ENCODE results near the gene ZMYND15.
A peak's percentile ranks its signal among the peaks of the same experiment; 100 is the strongest.
"Not testable (repeated sequence)": the region's sequence is repeated elsewhere in the genome, so short reads cannot be mapped to it uniquely, and the experiment has no call there.

Gene ZMYND15, protein sequence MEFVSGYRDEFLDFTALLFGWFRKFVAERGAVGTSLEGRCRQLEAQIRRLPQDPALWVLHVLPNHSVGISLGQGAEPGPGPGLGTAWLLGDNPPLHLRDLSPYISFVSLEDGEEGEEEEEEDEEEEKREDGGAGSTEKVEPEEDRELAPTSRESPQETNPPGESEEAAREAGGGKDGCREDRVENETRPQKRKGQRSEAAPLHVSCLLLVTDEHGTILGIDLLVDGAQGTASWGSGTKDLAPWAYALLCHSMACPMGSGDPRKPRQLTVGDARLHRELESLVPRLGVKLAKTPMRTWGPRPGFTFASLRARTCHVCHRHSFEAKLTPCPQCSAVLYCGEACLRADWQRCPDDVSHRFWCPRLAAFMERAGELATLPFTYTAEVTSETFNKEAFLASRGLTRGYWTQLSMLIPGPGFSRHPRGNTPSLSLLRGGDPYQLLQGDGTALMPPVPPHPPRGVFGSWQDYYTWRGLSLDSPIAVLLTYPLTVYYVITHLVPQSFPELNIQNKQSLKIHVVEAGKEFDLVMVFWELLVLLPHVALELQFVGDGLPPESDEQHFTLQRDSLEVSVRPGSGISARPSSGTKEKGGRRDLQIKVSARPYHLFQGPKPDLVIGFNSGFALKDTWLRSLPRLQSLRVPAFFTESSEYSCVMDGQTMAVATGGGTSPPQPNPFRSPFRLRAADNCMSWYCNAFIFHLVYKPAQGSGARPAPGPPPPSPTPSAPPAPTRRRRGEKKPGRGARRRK

DNA sequence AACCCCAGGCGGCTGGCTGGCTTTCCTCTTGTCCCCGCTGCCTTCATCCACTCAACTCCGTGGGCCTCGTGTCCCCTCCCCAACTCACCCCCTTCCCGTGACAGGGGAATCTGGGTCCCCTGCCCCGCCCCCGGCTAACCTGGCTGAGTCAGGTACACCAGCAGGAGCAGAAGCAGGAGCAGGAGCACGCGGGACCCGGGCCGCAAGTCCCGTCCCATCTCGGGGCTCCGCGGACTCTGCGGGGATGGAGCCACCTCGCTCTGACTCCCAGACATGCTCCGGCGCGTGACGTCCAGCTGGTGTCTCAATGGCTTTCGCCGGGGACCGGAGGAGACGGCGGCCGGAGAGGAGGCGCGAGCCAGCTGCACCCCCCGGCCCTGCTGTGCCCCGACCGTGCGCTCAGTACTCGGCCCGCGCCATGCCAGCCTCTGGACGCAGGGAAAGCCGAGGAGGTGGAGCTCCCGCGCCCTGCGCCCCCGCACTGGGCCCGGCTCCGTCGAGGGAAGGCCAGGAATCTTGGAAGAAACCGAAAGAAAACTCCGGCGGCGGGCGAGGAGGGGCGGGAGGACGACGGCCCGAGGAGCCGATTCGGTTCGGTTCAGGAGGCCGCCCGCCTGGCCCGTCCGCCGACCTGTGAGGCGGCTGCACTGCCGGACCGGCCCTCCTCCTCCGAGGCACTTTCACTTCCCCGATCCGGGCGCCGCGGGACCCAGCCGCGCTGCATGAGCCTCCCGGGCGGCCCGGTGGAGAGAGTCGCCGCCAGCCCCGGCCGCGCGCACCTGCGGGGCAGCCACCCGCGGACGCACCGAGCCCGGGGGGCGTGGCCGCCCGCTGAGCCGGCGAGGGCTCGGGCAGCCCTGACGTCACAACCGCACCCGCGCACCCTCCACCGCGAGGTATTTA is at the start of gene ZMYND15, which contains the start of gene CXCL16:
Gene ZMYND15 (plus strand): TSS at position 712 of the 903 bp plus-strand sequence. CDS start 716 bp downstream, outside the sequence.
Gene CXCL16 (minus strand): TSS at position 807 of the 903 bp plus-strand sequence. CDS start 589 bp downstream, at position 218.
- peak; percentile 59 for DNase-seq

DNA sequence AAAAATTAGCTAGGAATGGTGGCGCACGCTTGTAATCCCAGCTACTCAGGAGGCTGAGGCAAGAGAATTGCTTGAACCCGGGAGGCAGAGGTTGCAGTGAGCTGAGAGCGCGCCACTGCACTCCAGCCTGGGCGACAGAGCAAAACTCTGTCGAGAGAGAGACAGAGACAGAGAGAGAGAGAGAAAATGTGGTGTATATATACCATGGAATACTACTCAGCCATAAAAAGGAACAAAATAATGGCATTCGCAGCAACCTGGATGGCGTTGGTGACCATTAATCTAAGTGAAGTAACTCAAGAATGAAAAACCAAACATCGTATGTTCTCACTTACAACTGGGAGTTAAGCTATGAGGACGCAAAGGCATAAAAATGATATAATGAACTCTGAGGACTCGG is 49.8 kb upstream of the ZMYND15 start:
- DNase-seq, result not testable (repeated sequence)

DNA sequence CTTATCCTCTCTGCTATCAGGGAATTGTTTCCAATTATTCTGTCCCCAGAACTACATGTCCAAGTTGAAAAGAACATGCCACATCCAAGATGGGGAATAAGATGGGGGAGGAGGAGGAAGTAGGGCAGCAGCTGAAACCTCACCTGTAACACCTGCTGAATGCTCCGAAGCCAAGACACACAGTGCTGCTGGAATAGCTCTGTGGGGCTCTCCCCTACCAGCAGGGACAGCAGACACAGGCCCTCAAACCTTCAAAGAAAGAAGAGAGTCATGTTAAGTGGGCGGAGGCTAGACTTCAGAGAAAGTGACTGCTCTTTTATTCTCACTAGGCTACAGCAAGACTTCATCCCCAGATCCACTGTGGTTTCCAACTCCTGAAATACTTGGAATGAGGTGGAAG is 48.9 kb upstream of the ZMYND15 start:
- DNase-seq, result no peak

- DNase-seq, result no peak
Measured at GRCh38 chr17:4691686-4692085, 47.9 kb upstream of the ZMYND15 start.

GRCh38 chr17:4693416-4693815 is 46.2 kb upstream of the ZMYND15 start:
- no peak for DNase-seq

DNA sequence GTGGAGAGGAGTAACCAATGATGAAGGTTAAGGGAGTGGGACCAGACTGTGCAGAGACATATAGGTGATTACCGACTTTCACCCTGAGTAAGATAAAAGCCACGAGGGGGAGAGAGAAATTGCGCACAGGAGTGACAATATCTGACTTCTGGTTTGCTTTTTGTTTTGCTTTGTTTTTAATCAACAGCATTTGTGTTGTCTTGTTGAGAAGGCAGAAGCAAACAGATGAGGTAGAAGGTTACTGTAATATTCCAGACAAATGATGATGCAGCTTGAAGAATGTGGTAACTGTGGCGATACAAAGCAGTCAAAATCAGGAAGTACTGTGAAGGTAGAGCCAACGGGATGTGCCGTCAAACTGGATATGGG is 43.2 kb upstream of the ZMYND15 start:
- DNase-seq, result no peak

GRCh38 chr17:4699401-4700056 is 40.1 kb upstream of the ZMYND15 start:
- DNase-seq, result not testable (repeated sequence)

GRCh38 chr17:4701116-4701515 is 38.5 kb upstream of the ZMYND15 start:
- DNase-seq, result no peak

- DNase-seq, result no peak
Measured at GRCh38 chr17:4703330-4703691, 36.3 kb upstream of the ZMYND15 start.

DNA sequence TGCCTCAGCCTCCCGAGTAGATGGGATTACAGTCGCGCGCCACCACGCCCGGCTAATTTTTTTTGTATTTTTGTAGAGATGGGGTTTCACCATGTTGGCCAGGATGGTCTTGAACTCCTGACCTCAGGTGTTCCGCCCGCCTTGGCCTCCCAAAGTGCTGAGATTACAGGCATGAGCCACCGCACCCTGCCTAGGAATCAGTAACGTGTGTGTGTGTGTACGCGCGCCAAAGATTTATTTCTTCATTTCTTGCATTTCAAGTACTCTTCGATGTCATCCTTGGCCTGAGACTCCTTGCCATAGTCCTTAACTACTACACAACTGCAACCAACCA is 35.1 kb upstream of the ZMYND15 start:
- not testable (repeated sequence) for DNase-seq

DNA sequence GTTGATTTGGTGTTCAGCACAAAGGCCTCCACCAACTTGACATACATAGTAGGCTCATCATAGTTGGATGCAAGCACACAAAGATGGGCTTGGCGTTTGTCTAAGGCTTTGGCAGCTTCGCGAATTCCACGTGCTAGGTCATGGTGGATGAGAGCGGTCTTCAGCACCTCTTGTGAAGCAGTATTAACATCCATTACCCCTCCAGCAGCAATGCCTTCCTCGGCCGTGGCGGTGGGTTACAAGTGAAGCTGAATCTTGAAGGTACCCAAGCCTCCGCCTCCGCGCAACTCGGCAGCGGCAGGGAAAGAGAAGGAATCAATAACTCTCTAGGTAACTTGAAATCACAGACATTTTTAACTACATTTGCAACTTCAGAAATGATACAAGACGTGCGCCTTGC is 34.6 kb upstream of the ZMYND15 start:
- no peak for DNase-seq

DNA sequence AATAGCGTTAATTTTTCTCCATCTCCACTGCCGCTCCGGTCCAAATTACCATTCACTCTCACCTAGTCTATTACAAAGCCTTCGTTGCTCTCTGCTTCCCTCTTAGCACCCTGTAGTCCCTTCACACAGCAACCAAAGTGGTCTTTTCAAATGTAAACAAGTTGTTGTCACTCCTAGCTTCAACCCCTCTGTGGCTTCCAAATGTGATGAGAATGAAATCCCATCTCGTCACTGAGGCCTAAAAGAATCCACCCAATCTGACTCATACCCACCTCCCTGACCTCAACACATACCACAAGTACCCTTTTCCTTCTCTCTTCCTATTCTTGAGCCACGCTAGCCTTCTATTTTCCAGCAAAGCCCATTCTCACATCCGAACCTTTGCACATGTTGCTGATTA is 33.5 kb upstream of the ZMYND15 start:
- no peak for DNase-seq

- DNase-seq, result no peak
Measured at GRCh38 chr17:4708436-4708835, 31.2 kb upstream of the ZMYND15 start.

DNA sequence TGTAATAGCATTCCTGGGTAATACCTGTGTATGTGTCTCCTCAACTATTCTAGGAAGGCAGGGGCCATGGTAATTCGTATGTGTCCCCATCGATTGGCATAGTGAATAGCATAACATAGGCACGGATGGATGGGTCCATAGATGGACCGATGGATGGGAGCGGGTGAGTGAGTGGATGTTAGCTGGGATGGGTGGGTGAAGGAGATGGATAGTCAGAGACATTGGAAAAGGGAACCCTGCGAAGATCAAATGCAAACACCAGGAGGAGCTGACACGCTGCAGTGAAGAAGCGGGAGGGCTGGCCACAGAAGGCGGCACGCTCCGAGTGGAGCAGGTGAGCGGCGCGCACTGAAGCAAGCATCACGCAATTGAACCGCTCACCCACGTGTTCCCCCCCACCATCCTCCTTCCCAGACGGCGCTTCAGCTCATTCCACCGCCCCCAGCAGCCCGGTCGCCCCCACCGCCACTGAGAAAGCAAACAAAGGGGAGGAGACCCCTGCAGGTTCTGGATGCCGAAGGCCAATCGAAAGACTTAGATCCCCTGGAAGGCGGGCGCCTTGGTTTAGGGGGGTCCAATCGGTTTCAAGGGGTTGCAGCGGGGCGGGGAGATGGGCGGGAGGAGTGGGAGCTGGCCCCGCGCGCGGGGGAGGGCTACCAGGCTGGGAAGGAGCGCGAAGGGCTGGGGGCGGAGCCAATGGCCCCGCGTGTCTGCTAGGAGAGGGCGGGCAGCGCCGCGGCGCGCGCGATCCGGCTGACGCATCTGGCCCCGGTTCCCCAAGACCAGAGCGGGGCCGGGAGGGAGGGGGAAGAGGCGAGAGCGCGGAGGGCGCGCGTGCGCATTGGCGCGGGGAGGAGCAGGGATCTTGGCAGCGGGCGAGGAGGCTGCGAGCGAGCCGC is 29.6 kb upstream of the ZMYND15 start, which contains the start of gene ARRB2:
Gene ARRB2 (plus strand): TSS at position 839 of the 899 bp plus-strand sequence. CDS start 90 bp downstream, outside the sequence.
- peak; percentile 99 for DNase-seq

GRCh38 chr17:4710693-4711634 is 28.7 kb upstream of the ZMYND15 start:
- DNase-seq, result peak; percentile 48

DNA sequence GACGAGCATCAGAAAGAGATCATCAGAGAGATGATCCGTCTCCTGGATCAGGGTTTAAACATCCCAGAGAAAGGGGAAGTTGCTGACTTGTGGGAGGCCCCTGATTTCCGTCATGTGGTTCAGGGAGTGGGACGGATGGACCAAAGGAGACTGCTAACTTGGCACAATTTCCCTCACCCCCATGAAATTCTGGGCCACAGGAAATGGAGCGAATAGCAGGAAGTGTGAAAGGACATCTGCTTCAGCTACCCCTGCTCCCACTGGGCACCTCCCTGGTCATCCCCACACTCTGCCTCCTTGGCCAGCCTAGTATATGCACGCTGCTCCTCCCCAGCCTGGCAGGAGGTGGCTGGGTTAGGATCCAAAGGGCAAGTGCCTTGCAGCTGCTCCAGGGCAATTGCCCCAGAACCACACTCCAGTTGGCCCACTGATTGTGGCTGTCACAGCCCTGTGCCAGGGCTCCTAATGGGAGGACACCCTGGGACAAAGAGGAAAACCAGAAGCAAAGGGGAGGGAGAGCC is 27.9 kb upstream of the ZMYND15 start:
- peak; percentile 58 for DNase-seq

GRCh38 chr17:4712526-4712925 is 27.1 kb upstream of the ZMYND15 start:
- DNase-seq, result no peak

GRCh38 chr17:4714340-4715062 is 25.1 kb upstream of the ZMYND15 start:
- not testable (repeated sequence) for DNase-seq

DNA sequence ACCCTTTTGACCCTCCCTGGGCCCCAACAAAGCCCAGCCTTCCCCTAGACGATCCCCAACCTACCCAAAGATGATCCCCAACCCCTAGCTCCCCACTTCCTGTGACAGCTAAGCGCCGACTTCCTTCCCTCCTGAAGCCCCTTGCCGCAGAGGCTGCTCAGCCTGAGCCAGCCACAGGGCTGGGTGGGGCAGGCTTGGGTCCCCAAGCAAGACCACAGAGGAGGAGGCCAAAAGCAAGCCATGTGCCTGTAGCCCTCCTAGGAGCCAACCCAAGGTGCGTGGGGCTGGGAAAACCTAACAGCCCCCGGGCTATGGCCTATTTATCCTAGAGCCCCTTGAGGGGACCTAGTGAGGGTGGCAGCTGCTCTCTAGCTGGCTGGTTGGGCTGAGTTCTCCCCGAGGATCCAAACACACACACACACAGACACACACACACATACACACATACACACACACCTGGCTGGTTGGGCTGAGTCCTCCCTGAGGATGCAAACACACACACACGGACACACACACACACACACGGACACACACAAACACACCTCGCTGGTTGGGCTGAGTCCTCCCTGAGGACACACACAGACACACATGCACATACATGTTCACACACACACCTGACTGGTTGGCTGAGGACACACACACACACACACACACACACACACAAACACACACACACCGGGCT is 24.4 kb upstream of the ZMYND15 start:
- DNase-seq, result no peak
